HG02943 (cell line): ENCODE data around the gene OMA1.

Experiments
- ATAC-seq: cut with Tn5 transposase; IDR thresholded peaks from one replicate; pipeline ENCODE4 v1.9.1; 2021; ENCODE audit warnings: mild to moderate bottlenecking, low read depth, moderate library complexity; ENCODE audit not compliant: unreplicated experiment

The OMA1 gene

DNA sequence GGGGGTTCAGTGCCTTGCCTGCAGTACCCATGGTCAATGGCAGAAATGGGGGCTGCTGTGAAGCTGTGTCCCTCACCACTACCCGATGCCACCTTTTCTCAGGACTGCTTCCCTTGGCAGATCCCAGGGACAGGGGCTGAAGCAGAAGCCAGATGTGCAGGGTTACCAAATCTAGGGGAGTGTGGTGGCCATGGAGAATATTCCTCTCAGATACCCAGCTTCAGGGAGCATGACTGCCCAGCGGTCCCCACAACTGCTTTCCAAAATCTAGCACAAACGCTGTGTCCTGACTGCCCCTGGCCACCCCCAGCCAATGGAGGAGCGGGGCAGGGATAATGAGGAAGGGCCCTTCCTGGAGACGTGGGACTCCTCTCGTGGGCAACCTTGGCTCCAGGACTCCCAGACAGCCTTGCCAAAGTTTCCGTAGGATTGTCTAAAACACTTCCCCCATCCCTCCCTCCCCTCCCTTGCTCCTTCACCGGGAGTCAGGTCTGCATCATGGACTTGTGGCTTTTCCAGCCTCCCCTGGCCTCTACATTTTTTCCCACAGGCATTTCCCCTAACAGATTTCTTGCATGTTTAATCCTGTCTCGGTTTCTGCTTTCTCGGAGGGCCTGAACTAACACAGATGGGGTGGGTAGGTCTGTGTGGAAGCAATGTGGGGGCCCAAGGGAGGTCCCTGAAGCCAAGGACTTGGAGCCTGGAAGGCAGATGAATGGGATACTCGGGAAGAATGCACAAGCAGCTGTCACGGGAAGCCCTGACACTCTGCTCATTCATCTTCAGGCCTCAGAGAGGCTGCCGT lies 80.5 kb downstream of the OMA1 start:
- no peak for ATAC-seq

DNA sequence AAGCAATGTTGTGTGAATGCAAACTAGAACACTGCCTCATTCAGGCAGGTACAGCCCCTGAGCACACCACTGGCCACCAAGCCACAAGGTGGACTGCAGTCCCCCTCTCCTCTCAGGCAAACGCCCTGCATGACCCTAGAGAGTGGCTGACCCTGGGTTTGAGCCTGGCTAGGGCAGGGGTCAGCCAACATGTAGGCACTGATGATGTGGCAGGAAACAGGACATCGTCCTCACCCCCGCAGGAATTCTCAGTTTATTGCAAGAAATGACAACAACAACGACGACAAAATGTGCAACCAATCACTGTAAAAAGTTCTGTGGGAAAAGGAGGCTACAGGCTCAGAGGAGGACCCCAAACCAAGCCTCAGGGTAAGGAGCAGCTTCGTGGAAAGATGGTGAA lies 81.3 kb downstream of the OMA1 start:
- no peak for ATAC-seq

GRCh38 chr1:58460469-58460868 lies 86.1 kb downstream of the OMA1 start:
- ATAC-seq, result no peak

- no peak for ATAC-seq
Measured at GRCh38 chr1:58459911-58460310, 86.6 kb downstream of the OMA1 start.

DNA sequence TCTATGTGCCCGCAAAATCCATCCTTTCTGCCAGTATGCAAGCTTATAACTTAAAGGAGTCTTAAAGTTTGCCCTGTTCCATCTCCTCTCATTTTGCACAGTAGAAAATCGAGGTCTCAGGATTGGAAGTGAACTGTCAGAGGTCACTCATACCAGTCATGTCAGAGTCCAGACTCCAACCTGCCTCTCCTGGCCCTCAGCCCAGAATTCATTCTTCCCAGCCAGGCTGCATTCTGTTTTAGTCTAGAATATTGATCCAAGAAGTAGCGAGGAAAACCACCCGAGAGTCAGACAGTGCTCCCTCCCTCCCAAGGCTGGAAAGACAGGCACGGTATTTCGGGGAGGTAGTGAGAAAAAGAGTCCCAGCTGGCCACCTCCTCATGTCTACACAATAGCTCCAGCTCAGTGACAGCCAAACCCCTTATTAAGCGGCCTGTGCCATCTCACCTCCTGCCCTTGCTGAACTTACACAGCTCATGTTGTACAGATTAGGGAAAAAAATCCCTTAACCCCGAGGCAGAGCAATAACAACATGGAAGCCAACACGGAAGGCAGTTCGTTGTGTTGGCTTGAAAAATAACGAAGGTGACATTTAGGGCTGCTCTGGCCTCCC lies 89.4 kb downstream of the OMA1 start:
- ATAC-seq, result no peak

- ATAC-seq, result no peak
Measured at GRCh38 chr1:58456470-58456869, 90.1 kb downstream of the OMA1 start.

- ATAC-seq, result no peak
Measured at GRCh38 chr1:58454807-58455206, 91.7 kb downstream of the OMA1 start.

DNA sequence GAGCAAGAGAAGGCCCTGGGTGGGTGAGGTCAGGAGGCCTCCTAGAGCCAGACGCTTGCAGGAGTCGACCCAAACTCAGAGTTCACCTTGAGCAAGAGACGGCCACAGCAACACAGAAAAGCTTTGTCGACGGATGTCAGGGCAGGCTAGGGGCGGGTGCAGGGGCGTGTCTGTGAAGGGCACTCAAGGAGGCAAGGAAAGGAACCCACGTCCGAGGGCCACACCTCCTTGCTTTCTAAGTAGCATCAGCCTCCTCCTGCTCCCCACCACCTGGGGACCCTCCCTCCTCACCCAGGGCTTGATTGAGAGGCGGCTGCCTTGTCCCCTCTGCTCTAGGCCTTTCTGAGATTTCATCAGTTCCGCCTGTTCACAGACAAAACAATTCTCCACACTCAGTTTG lies 92.1 kb downstream of the OMA1 start:
- no peak for ATAC-seq

DNA sequence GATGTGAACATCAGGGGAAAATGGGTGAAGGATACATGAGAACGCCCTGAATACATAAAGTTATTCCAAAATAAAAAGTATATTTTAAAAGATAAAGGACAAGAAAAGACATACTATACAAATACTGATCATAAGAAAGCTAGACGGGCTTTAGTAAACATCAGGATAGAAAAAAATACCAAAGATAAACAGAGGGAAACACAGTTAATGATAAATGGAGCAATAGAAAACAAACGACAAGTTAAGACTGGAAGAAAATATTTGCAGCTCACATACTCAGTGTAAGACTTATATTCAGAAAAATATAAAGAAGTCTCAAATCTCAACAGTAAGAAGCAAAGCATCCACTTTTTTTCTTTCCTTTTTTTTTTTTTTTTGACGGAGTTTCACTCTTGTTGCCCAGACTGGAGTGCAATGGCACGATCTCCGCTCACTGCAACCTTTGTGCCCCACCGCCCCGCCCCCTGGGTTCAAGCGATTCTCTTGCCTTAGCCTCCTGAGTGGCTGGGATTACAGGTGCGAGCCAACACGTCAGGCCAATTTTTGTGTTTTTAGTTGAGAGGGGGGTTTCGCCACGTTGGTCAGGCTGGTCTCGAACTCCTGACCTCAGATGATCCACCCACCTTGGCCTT lies 94.8 kb downstream of the OMA1 start:
- ATAC-seq, result no peak

DNA sequence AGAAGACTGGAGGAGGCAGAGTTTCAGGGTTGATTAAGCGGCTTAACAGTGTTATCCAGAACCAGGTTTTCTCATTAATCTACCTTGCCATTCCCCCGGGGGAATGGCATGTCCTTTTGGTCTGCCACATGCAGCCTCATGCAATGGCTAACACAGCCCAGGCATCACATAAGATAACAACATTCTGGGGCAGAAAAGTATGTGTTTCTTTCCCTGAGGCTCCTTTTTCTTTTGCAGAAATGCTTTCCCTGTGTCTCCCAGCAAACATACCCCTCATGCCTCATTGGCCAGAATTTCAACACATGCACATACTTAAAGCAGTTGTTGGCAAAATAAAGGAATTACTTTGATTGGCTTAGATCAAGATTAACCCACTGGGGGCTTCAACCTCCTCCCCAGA lies 98.6 kb downstream of the OMA1 start:
- ATAC-seq, result no peak

DNA sequence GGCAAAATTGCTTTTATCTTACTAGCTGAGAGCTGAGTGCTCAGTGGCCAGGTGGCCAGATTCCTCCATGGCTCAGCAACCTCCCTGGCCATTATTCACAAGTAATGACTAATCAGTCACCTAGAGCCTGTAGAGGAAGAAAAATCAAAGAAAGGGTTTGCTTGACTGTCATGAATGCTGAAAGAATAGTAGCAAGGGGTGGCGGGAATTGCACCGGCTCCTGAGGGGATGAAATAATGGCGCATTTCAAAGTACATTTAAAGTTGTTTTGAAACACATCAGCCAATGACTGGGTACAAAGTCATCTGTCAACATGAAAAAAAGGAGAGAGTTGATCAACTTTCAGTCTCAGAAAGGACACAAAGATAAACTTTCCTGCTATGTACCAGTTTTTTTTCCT lies 99.5 kb downstream of the OMA1 start:
- no peak for ATAC-seq

DNA sequence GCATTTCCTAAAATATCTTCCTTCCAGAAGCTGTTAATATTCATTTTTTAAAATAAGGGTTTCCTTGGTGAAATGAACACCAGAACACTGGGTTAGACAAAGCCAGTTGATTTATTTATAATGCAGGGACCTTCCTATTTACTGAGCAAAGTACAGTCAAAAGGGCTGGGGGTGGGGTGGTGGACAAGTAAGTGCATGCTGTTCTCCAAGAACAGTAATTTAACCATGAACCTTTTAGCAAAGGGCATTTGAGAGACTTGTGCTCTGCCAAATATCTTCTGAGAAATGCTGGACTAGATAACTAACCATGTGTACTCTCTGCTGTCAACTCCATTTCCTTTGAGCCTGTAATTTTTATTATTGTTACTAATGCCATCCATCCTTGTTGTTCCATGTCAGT lies 100.2 kb downstream of the OMA1 start:
- no peak for ATAC-seq

DNA sequence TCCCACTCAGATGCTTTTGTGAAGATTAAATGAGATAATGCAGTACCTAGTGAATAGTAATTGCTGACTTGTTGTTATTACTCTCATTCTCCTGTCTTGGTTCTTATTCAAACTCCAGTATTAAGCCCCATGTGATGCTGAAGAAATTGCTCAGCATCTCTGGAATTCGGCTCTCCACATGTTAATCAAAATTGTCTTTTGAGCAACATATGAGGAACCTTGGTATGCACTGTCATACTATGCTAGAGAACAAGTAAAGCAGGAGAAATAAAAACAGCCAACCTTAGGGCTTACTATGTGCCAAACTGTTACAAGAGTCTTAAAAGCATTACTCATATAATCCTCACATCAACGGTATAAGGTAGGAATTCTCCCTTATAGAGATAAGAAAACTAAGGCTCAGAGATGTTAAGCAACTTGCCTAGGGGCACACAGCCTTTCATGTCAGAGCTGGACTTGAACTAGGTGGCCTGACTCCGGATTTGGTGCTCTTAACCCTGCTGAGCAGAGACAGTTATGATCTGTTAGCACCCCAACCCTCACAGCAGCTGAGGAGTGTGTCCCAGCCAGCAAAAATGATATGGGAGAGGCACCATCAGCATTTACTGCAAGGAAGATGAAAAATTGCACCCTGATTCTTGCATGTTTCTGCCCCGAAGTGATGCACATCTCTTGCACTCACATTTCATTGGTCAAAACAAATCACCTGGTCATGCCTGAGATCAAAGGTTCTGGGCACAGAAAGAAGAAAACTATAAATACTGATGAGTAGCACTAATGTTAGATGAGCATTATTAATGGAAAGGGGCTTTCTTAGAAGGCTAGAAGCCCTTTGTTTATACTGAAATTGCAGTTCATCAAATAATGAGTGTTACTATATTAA lies 102.3 kb downstream of the OMA1 start:
- no peak for ATAC-seq

DNA sequence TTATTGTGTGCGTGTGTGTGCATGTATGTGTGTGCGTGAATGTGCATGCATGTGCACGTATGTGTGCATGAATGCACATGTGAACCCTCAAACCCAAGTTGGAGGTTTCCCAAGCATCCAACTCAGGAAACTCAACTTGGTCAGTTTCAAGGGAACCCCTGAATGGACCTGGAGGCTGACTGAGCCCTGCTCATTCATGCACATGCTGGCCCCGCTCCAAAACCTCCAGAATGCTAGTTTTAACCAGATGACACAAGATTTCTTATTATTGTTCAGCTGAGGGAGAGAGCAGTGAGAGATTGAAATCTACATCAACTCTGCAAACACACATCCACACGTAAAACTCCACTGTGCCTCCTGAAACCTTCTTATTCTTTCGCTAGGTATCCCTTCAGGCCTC lies 104.4 kb downstream of the OMA1 start:
- no peak for ATAC-seq

GRCh38 chr1:58441699-58442098 lies 104.8 kb downstream of the OMA1 start:
- ATAC-seq, result no peak

DNA sequence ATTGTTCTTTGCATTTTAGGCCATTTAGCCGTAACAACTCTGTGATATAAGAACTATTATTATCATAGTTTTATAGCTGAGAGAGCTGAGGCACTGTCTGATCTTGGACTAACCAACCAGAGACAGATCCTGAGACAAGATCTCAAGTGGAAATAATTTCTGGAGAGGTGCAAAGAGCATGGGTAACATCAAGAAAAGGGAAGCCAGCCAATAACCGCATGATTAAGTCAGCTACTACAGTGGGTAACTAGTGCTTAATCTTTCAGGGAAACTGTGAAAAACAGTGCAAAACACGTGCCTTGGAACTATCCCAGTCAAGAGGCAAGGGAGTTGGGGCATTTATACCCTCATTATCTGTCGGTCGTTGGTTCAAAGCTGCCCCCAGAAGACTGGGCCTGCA lies 105.8 kb downstream of the OMA1 start:
- ATAC-seq, result no peak

DNA sequence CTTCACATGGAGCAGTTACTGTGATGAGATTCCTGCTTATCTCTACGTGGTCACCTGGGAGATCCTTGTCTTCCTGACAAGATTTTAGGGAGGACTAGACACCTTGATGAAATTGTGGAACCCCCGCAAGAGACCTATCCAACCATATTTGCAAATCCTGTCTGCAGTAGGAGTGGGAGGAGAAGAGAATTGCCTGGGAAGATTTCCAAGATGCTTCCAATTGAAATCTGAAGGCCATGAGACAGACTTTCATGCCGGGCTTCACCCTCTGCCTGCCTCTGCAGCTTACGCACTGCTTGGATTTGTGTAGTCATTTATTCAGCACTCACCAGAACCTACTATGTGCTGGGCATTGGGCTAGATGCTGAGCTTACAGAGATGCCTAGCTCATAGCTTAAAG lies 106.6 kb downstream of the OMA1 start:
- ATAC-seq, result no peak

DNA sequence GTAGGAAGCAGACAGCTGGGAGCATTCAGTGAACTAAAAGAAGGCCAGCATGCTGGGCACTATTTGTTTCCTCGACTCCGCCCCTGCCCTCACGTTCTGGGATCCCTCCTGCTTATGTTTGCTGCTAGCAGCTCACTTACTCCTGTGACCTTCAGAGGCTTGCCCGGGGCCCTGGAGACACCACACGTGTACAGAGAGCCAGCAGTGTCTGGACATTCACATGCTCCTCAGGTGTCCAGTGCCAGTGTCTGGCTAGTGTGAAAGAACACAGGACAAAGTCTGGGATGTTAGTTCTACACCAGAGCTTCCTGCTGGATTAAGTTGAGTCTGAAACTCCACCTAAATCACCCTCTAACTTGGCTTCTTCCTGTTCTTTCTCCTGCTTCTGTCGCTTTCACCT lies 108.1 kb downstream of the OMA1 start:
- no peak for ATAC-seq

DNA sequence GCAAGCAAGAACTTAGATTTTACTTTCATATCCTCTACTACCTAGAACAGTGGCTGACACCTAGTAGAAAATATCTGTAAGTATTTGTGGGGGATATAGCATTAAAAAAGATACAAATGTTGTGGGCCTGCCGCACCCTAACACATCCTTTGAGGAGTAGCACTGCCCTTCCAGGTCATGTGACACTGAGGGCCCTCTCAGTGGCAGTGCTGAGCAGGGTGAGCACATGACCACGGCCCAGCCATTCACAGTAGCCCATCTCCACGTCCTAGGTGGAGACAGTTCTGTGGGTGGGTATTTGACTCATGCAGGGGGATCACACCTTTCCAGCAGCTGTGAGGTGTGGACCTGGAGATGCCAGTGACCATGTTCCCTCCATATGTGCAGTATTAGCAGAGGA lies 108.9 kb downstream of the OMA1 start:
- ATAC-seq, result no peak

GRCh38 chr1:58436615-58437297 lies 109.8 kb downstream of the OMA1 start:
- no peak for ATAC-seq
